ENCODE measurements around the gene LMAN1L. TPM values are rescaled to one million over a fixed set of nuclear protein-coding genes. Genes with fewer than 3 reads are reported as not detected.
A peak's percentile ranks its signal among the peaks of the same experiment; 100 is the strongest.

LMAN1L gene
- polyA plus RNA-seq, 1 donor (not counting 4 experiments of a cell fraction or from before 2014, with no cell fraction given): not detected

- Histone ChIP-seq H3K4me3 (ENCODE audit: control insufficient read depth in 2 of 3, extremely low read depth in 1 of 3, insufficient read depth in 2 of 3, low read depth in 1 of 3, low read length in 3 of 3) (no peak overlapping the region), H3K9ac (ENCODE audit: control insufficient read depth, extremely low read depth, insufficient read depth, low read length) (no peak overlapping the region), H4K20me1 (ENCODE audit: control insufficient read depth, extremely low read depth, insufficient read depth, low read length) (no peaks in the 10 kb centered on the region), H3K4me1 (ENCODE audit: control insufficient read depth, extremely low read depth, insufficient read depth, low read length) (peaks cover 25% of the 10 kb centered on the region), H3K79me2 (ENCODE audit: control insufficient read depth, insufficient read depth, low read length) (peaks cover 19% of the 10 kb centered on the region), H3K9me3 (ENCODE audit: control insufficient read depth, low read depth, low read length) (no peaks in the 10 kb centered on the region), H3K9me1 (ENCODE audit: control insufficient read depth, extremely low read depth, insufficient read depth, low read length) (peaks cover 5% of the 10 kb centered on the region), H3K36me3 (ENCODE audit: control insufficient read depth in 2 of 2, extremely low read depth in 1 of 2, insufficient read depth in 2 of 2, low read length in 2 of 2) (no peaks in the 10 kb centered on the region), H3K27me3 (ENCODE audit: control insufficient read depth, extremely low read depth, insufficient read depth, low read length) (no peaks in the 10 kb centered on the region), H3K27ac (ENCODE audit: control insufficient read depth, insufficient read depth, low read length) (no peak overlapping the region), H3K4me2 (ENCODE audit: control insufficient read depth, extremely low read depth, insufficient read depth, low read depth, low read length) (no peak overlapping the region), H2AFZ (ENCODE audit: control insufficient read depth, low read length) (no peak overlapping the region)
- FAIRE-seq (no peak), DNase-seq (ENCODE audit: low read depth, low spot score) (no peak)
- dilution Hi-C loops (cut with MboI; ENCODE audit: extremely low pct_ligation_motif_present, low sequenced_read_pairs): loop anchor here (10.0 kb wide), 1 partner anchor 134 kb away; no protein-coding TSS in a partner anchor
- TF ChIP-seq CTCF (optimal IDR thresholded peaks at IDR 0.05 in 1 of 3, IDR thresholded peaks at IDR 0.05 in 1 of 3, conservative IDR thresholded peaks at IDR 0.05 in 1 of 3; ENCODE audit: extremely low read depth in 1 of 3, insufficient read depth in 2 of 3, low read length in 3 of 3) (no peak), EZH2 (IDR thresholded peaks at IDR 0.05; ENCODE audit: low read length) (no peak)
Measured at GRCh38 chr15:74779162-74779648, 33.4 kb upstream of the LMAN1L start.

GRCh38 chr15:74780523-74781430 is 31.9 kb upstream of the LMAN1L start:
- peaks cover 0 to 5% of the 10 kb centered on the region in 2 experiments for H3K36me3 ChIP-seq (ENCODE audit: control insufficient read depth in 2 of 2, extremely low read depth in 1 of 2, insufficient read depth in 2 of 2, low read length in 2 of 2)
- H3K9me1 ChIP-seq (ENCODE audit: control insufficient read depth, extremely low read depth, insufficient read depth, low read length): peaks cover 5% of the 10 kb centered on the region
- dilution Hi-C loops (cut with MboI; ENCODE audit: extremely low pct_ligation_motif_present, low sequenced_read_pairs): no loop called here
- no peaks in the 10 kb centered on the region for H3K9me3 ChIP-seq (ENCODE audit: control insufficient read depth, low read depth, low read length)
- H4K20me1 ChIP-seq (ENCODE audit: control insufficient read depth, extremely low read depth, insufficient read depth, low read length): no peaks in the 10 kb centered on the region
- H3K79me2 ChIP-seq (ENCODE audit: control insufficient read depth, insufficient read depth, low read length): peaks cover 34% of the 10 kb centered on the region
- FAIRE-seq (no peak), DNase-seq (ENCODE audit: low read depth, low spot score) (no peak)
- H3K27ac ChIP-seq (ENCODE audit: control insufficient read depth, insufficient read depth, low read length): no peak overlapping the region
- H3K4me3 ChIP-seq (ENCODE audit: control insufficient read depth in 2 of 3, extremely low read depth in 1 of 3, insufficient read depth in 2 of 3, low read depth in 1 of 3, low read length in 3 of 3): peak overlapping the region in 2 of 3 experiments; percentile 64
- H3K27me3 ChIP-seq (ENCODE audit: control insufficient read depth, extremely low read depth, insufficient read depth, low read length): no peaks in the 10 kb centered on the region
- TF ChIP-seq CTCF (optimal IDR thresholded peaks at IDR 0.05 in 1 of 3, IDR thresholded peaks at IDR 0.05 in 1 of 3, conservative IDR thresholded peaks at IDR 0.05 in 1 of 3; ENCODE audit: extremely low read depth in 1 of 3, insufficient read depth in 2 of 3, low read length in 3 of 3) (no peak), EZH2 (IDR thresholded peaks at IDR 0.05; ENCODE audit: low read length) (no peak)
- peak overlapping the region; percentile 97 for H3K4me2 ChIP-seq (ENCODE audit: control insufficient read depth, extremely low read depth, insufficient read depth, low read depth, low read length)
- H2AFZ ChIP-seq (ENCODE audit: control insufficient read depth, low read length): peak overlapping the region; percentile 74
- H3K9ac ChIP-seq (ENCODE audit: control insufficient read depth, extremely low read depth, insufficient read depth, low read length): peak overlapping the region; percentile 71
- H3K4me1 ChIP-seq (ENCODE audit: control insufficient read depth, extremely low read depth, insufficient read depth, low read length): peaks cover 41% of the 10 kb centered on the region
